Measurements from ENCODE around the gene ABHD17B. TPM values are rescaled to one million over a fixed set of nuclear protein-coding genes. Genes with fewer than 3 reads are reported as not detected.

The ABHD17B gene
- total RNA-seq, 2 experiments from 2014 or later: 14.8 to 15.5 TPM

DNA sequence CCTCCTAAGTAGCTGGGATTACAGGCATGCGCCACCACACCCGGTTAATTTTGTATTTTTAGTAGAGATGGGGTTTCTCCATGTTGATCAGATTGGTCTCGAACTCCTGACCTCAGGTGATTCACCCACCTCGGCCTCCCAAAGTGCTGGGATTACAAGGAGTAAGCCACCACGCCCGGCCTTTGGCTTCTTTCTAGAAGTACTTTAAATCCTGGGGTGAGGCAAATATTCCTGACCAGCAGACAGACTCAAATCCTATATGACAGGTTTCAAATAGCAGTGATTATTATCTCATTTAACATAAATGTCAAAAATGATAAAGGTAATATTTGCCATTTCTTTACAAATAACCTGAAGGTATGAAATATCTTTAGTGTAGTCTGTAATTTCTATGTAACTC, 35.6 kb downstream of the ABHD17B start:
- H3K27me3 Mint-ChIP-seq: no peaks in the 10 kb centered on the region
- peaks cover 10% of the 10 kb centered on the region for H3K4me1 Mint-ChIP-seq
- DNase-seq: no peak
- H3K4me3 Mint-ChIP-seq: no peak overlapping the region
- H3K9me3 Mint-ChIP-seq: peaks cover 18% of the 10 kb centered on the region
- peaks cover 39% of the 10 kb centered on the region for H3K36me3 Mint-ChIP-seq
- no peak overlapping the region for H3K27ac Mint-ChIP-seq

DNA sequence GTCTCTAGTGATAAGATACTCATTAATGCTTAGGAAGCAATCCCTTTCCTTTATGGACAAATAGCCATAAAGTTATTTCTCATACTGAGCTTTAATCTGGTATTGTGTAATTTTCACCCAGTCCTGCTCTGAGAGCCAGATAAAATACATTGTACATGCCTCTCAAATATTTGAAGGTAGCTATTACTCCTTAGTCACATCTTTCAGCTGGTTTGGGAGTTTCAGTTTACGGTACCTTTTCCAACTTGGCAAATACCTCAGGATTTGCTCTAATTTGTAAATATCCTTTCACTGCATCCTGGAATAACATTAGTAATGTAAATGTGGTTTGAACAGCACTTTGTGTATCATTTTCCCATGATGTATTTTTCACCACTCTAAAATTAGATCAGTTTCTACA, 47.4 kb downstream of the ABHD17B start:
- Mint-ChIP-seq H3K9me3 (peaks cover 21% of the 10 kb centered on the region), H3K27me3 (no peaks in the 10 kb centered on the region), H3K27ac (no peak overlapping the region), H3K4me3 (no peak overlapping the region), H3K36me3 (peaks cover 45% of the 10 kb centered on the region), H3K4me1 (peaks cover 7% of the 10 kb centered on the region)
- DNase-seq: no peak

DNA sequence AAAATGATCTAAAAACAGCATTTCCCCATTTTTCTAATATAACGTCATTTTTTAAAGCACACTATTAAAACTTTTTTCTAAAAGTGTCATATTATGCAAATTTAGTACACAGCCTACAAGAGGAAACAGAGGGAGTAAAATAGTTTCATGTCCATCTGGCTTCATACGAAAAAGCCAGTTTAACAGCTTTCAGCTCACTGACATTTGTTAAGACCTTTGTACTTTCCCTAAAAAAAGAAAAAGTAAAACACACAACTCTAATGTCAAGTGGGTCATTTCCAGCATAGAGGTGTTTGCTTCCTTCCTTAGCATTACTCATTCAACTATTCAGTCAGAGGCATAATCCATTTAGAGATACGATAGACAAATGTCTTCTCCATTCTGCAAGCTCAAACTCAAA, 49.4 kb downstream of the ABHD17B start:
- Mint-ChIP-seq H3K27me3 (no peaks in the 10 kb centered on the region), H3K9me3 (peaks cover 26% of the 10 kb centered on the region), H3K4me1 (peaks cover 14% of the 10 kb centered on the region), H3K27ac (no peak overlapping the region), H3K4me3 (no peak overlapping the region), H3K36me3 (peaks cover 40% of the 10 kb centered on the region)
- no peak for DNase-seq

DNA sequence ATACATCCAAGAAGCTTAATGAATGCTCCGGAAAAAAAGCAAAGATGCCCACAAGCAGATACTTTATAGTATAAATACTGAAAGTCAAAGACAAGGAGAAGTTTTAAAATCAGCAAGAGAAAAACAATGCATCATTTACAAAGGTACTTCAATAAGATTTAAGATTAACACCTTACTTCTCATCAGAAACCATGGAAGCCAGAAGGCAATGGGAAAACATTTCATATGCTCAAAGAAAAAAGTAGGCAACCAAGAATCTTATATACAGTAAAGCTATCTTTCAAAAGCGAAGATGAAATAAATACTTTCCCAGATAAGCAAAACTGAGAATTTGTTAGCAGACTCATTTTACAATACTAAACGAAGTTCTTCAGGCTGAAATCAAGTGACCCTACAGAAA, 51.1 kb downstream of the ABHD17B start:
- Mint-ChIP-seq H3K4me1 (peaks cover 14% of the 10 kb centered on the region), H3K36me3 (peaks cover 38% of the 10 kb centered on the region), H3K4me3 (no peak overlapping the region), H3K27ac (no peak overlapping the region), H3K9me3 (peaks cover 26% of the 10 kb centered on the region), H3K27me3 (no peaks in the 10 kb centered on the region)
- no peak for DNase-seq

DNA sequence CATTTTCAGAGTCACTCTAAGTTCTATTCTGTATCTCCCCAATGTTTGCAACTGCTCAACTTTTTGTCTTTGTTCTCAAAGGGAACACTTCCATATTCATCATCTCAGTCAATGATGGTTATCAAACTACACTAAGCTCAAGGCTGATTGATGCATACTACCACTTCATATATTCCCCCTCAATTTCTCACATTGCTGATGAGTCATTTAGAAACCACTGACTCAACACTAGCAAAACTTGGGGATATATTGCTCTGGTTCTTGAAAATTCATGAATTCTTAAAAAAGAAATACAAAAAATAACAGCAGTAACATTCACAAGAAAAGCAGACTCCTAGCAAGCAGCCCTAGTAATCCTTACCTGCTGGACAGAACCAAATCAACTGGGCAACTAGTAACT, 52.2 kb downstream of the ABHD17B start:
- H3K27me3 Mint-ChIP-seq: no peaks in the 10 kb centered on the region
- DNase-seq: no peak
- peaks cover 26% of the 10 kb centered on the region for H3K9me3 Mint-ChIP-seq
- peaks cover 14% of the 10 kb centered on the region for H3K4me1 Mint-ChIP-seq
- H3K27ac Mint-ChIP-seq: peak overlapping the region; percentile 32
- no peak overlapping the region for H3K4me3 Mint-ChIP-seq
- peaks cover 32% of the 10 kb centered on the region for H3K36me3 Mint-ChIP-seq

DNA sequence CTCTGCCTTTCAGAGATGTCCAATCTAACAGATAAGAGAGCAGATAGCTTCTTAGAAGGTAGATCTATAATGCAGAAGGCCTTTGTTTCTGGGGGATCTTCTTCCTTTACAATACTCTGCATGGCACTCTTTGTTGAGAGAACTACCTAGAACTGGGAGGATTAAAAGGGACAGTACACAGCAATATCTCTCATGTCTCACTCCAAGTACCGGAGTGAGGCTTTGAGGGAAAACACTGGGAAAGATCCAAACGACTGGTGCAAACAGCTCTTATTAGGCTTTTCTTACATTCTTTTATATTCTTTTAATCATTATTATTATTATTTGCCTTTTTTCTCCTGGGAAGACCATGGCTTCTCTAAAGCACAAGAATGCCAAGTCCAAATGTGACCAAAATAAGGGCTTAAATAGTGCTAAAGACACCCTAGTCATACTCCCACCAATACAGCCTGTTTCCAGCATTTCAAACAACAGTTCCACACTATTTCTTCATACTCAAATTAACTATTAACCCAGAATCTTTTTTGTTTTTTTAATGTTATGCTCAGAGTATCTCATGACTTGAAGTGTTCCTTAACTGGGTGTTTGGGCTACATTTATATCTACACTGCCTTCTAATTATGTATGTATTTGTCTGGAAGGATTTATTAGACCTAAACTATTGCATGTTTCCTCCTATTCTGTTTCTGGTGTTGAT, 52.7 kb downstream of the ABHD17B start:
- Mint-ChIP-seq H3K4me1 (peaks cover 14% of the 10 kb centered on the region), H3K9me3 (peaks cover 26% of the 10 kb centered on the region), H3K27me3 (no peaks in the 10 kb centered on the region), H3K36me3 (peaks cover 29% of the 10 kb centered on the region), H3K4me3 (no peak overlapping the region), H3K27ac (peak overlapping the region; percentile 32)
- no peak for DNase-seq

DNA sequence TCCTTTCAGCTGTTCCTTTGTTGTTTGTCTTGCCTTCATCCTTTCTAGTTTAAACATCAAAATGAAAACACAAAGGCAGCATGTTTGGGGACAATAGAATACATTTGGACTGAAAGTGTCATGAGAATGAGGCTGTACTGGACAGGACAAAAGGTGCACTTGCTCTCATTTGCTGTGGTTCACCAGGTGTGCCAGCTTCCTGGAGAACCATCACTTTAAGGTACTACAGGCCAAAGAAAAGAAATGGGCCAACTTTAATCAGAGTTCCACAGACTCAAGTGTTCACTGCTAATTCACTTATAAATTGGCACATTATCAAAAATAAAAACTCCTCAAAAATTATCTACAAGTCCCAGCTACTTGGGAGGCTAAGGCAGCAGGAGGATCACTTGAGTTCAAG, 53.8 kb downstream of the ABHD17B start:
- Mint-ChIP-seq H3K4me1 (peaks cover 17% of the 10 kb centered on the region), H3K9me3 (peaks cover 26% of the 10 kb centered on the region), H3K27ac (no peak overlapping the region), H3K36me3 (peaks cover 25% of the 10 kb centered on the region), H3K27me3 (no peaks in the 10 kb centered on the region), H3K4me3 (no peak overlapping the region)
- DNase-seq: no peak

DNA sequence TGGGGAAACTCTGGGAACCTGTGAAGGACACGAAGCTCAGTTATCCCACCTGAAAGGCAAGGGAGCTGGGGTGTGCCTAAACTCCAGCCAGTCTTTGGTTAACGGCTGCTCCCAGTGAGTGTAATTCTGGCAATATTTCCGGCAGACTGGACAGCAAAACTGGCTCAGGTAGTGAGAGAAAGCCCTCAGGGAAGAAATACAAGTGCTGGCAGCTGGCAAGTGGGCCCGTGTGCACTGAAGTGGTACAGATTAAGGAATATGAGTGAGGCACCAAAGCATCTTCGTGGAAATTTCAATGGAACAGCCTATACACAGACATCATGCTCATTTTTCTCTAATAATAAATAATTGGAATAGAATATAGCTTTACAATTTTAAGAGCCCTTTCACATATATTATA, 56.2 kb downstream of the ABHD17B start:
- Mint-ChIP-seq H3K36me3 (peaks cover 10% of the 10 kb centered on the region), H3K4me1 (peaks cover 15% of the 10 kb centered on the region), H3K4me3 (no peak overlapping the region), H3K27ac (no peak overlapping the region), H3K27me3 (no peaks in the 10 kb centered on the region), H3K9me3 (peaks cover 11% of the 10 kb centered on the region)
- DNase-seq: no peak

DNA sequence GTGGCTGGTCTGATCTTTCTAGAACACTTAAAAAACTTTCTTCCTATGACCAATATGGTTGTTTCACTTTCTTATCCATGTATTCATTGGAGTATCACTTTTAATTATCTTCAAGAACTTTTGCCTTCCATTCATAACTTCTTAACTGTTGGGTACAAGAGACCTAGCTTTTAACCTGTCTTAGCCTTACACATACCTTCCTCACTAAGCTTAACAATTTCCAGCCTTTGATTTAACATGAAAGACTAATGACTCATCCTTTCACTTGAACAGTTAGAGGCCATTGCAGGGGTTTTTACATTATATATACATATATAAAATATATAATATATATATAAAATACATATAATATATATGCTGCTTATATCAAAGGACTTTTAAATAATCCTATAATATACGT, 57.9 kb downstream of the ABHD17B start:
- H3K27ac Mint-ChIP-seq: no peak overlapping the region
- H3K4me1 Mint-ChIP-seq: peaks cover 6% of the 10 kb centered on the region
- H3K9me3 Mint-ChIP-seq: peaks cover 1% of the 10 kb centered on the region
- H3K36me3 Mint-ChIP-seq: peaks cover 3% of the 10 kb centered on the region
- H3K27me3 Mint-ChIP-seq: no peaks in the 10 kb centered on the region
- H3K4me3 Mint-ChIP-seq: no peak overlapping the region
- DNase-seq: no peak

DNA sequence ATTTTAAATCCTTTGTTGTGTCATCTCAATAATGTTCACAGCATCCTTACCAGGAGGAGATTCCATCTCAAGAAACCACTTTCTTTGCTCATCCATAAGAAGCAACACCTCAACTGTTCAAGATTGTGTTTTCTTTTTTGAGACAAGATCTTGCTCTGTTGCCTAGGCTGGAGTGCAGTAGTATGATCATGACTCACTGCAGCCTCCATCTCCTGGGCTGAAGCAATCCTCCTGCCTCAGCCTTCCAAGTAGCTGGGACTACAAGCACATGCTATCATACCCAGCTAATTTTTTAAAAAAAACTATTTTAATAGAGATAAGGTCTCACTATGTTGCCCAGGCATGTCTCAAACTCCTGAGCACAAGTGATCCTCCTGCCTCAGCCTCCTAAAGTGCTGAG, 60.0 kb downstream of the ABHD17B start:
- H3K36me3 Mint-ChIP-seq: peaks cover 4% of the 10 kb centered on the region
- no peak for DNase-seq
- H3K4me3 Mint-ChIP-seq: no peak overlapping the region
- no peaks in the 10 kb centered on the region for H3K27me3 Mint-ChIP-seq
- no peak overlapping the region for H3K27ac Mint-ChIP-seq
- no peaks in the 10 kb centered on the region for H3K9me3 Mint-ChIP-seq
- peaks cover 3% of the 10 kb centered on the region for H3K4me1 Mint-ChIP-seq

DNA sequence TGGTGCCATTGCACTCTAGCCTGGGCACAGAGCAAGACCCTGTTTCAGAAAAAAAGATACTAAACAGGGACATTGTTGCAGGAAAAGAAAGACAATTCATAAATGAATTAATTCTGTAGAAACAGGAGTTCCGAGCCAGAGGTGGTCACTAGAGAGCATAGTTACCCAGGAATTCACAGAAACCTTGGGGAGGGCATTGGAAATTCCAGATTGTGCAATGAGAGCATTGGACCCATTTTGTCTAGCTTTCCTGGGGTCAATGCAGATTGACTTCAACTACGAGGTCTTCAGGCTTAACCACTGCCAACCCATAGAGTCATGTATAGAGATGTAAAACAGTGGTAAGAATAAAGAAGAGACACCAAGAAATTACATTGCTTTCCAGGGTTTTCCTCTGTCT, 63.1 kb downstream of the ABHD17B start:
- no peak for DNase-seq
- H3K27ac Mint-ChIP-seq: no peak overlapping the region

DNA sequence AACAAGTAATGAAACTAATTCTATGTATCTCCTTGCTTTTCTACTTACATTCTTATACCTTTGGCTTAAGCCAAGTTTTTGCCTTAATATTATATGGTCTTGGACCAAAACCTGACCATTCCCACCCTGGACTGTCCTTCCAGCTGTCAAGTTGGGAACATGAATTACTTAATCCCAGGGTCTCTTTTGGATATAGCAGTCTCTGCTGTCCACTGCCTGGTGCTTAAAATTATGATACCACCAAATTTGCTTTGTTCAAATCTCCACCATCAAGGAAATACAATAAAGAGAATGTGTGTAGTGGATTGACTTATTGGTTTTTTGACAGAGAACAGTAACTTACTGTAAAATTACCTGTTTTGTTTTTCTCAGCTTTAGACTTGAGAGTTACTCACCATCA, 66.2 kb downstream of the ABHD17B start:
- Mint-ChIP-seq H3K4me1 (no peaks in the 10 kb centered on the region), H3K4me3 (no peak overlapping the region), H3K36me3 (peaks cover 4% of the 10 kb centered on the region), H3K27me3 (no peaks in the 10 kb centered on the region), H3K27ac (no peak overlapping the region), H3K9me3 (no peaks in the 10 kb centered on the region)
- no peak for DNase-seq

More for the DNA sequence above, 63.1 kb downstream of the ABHD17B start:
- H3K27me3 Mint-ChIP-seq: no peaks in the 10 kb centered on the region
- no peaks in the 10 kb centered on the region for H3K9me3 Mint-ChIP-seq
- peaks cover 4% of the 10 kb centered on the region for H3K36me3 Mint-ChIP-seq
- peaks cover under 1% of the 10 kb centered on the region for H3K4me1 Mint-ChIP-seq
- no peak overlapping the region for H3K4me3 Mint-ChIP-seq

DNA sequence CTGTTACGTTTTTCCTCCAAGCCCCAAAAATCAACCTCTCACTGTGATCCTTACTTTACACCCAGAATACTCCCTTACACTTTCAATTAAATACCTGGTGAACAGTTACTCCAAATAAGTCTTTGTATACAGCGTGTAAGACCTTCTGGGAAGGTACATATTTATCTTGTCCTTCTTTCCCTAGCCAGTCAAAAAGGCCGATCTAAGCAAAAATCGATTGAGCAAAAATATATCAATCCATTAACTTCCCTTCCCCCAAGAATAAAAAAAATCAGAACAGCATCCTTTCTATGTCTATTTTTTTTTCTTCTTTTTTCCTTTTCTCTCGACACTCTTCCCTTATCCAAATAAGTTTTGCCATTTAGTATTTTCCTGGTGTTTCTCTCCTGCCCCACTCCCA, 71.3 kb downstream of the ABHD17B start:
- no peak for DNase-seq
- no peak overlapping the region for H3K27ac Mint-ChIP-seq
- H3K36me3 Mint-ChIP-seq: no peaks in the 10 kb centered on the region
- H3K9me3 Mint-ChIP-seq: peaks cover 9% of the 10 kb centered on the region
- H3K4me3 Mint-ChIP-seq: no peak overlapping the region
- H3K27me3 Mint-ChIP-seq: no peaks in the 10 kb centered on the region
- no peaks in the 10 kb centered on the region for H3K4me1 Mint-ChIP-seq

DNA sequence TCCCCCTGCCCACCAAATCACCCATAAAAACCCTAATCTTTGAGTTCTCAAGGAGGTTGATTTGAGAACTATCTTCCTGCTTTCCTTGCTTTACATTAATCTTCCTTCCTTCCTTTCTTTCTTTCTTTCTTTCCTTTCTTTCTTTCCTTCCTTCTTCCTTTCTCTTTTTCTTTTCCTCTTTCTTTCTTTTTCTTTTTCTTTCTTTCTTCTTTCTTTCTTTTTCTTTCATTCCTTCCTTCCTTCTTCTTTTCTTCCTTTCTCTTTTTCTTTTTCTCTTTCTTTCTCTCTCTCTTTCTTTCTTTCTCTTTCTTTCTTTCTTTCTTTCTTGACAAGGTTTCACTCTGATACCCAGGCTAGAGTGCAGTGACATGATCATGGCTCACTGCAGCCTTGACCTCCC, 75.4 kb downstream of the ABHD17B start:
- Mint-ChIP-seq H3K27ac (no peak overlapping the region), H3K36me3 (no peaks in the 10 kb centered on the region), H3K9me3 (peaks cover 12% of the 10 kb centered on the region), H3K27me3 (no peaks in the 10 kb centered on the region), H3K4me3 (no peak overlapping the region), H3K4me1 (no peaks in the 10 kb centered on the region)
- no peak for DNase-seq

DNA sequence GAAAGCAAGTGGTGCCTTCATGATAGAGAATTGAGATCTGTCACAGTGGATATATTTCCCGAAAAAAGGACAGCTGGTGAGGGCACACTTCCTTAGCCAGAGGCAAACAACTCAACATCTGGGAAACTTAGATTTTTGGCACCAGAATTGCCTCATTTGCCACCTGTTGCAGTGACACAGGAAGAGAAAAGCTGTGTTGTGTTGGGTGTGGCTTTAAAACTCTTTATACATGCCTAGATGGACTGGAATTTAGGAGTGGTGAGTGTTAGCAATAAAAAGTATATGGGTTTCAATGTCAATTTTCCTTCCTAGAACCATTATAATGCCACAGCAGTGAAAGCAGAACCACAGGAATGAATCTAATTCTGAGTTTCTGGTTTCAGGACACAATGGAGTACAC, 80.1 kb downstream of the ABHD17B start:
- peaks cover 11% of the 10 kb centered on the region for H3K9me3 Mint-ChIP-seq
- no peak overlapping the region for H3K27ac Mint-ChIP-seq
- DNase-seq: no peak
- H3K4me3 Mint-ChIP-seq: no peak overlapping the region
- no peaks in the 10 kb centered on the region for H3K4me1 Mint-ChIP-seq
- no peaks in the 10 kb centered on the region for H3K27me3 Mint-ChIP-seq
- no peaks in the 10 kb centered on the region for H3K36me3 Mint-ChIP-seq

DNA sequence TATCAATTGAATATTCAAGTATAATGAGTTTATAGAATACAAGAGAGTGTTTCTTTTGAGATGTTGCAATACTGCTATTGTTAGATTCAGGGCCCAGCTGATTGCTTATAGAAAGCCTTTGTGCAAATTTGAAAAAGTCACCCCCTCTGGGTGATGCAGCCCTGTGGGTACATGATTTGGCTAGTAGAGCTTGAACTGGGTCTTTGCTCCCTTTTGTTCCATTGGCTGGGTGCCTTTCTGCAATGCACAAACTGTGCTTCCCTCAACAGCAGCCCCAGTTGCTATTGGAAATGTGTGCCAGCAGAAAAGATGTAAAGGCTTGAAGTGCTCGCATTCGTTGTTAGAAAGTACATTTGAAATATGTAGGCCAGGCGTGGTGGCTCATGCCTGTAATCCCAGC, 80.8 kb downstream of the ABHD17B start:
- no peaks in the 10 kb centered on the region for H3K27me3 Mint-ChIP-seq
- H3K9me3 Mint-ChIP-seq: peaks cover 8% of the 10 kb centered on the region
- no peaks in the 10 kb centered on the region for H3K4me1 Mint-ChIP-seq
- H3K4me3 Mint-ChIP-seq: no peak overlapping the region
- no peaks in the 10 kb centered on the region for H3K36me3 Mint-ChIP-seq
- DNase-seq: no peak
- no peak overlapping the region for H3K27ac Mint-ChIP-seq

Data from activated naive CD8-positive, alpha-beta T cell treated with anti-CD3 and anti-CD28 coated beads for 36 hours (primary cell).